Fibroblast of skin of back (primary cell): Measurements from ENCODE around the gene NOC2L.
"Not testable (repeated sequence)": the region's sequence is repeated elsewhere in the genome, so short reads cannot be mapped to it uniquely, and the experiment has no call there.

Experiments
- DNase-seq: peaks from one replicate; pipeline ENCODE4 v3.0.0-alpha.2; 2013

NOC2L gene

DNA sequence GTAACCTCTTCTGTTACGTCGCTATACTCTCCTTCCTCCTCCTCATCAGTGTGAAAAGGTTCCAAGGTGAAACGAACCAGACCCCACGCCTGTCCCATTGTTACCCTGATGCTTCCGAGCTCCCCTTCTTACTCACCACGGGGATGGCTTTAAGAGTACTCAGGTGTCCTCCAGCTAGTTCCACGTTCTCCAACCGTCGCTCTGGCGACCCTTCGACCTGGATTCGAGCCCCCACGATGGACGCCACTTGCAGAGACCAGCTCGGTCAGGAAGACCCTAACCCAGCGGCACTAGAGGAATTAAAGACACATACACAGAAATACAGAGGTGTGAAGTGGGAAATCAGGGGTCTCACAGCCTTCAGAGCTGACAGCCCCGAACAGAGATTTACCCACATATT lies 61.1 kb downstream of the NOC2L start:
- DNase-seq: not testable (repeated sequence)

DNA sequence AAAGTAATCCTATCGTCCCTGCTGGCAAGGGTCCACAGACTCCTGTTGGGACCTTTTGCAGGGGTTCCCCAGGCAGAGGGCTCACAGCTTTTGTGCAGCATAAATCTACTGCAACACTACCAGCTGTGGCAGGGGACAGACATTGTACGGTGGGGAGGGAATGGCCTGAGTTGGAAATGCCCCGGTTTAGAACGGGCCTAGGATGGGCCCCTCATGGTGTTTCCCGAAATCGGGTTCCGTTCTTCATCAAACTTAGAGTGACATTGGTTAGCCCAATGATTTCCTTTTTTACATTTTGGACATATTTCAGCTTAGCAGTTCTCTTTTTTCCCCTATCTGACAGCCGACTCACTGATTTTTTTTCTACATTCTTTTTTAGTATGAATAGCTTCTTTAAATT lies 61.8 kb downstream of the NOC2L start:
- no peak for DNase-seq
